HG03575 (cell line): Measurements from ENCODE around the gene ABRAXAS1.

ENCODE experiments used
- ATAC-seq: cut with Tn5 transposase; IDR thresholded peaks from one replicate; pipeline ENCODE4 v1.9.1; 2021; ENCODE audit not compliant: unreplicated experiment, insufficient number of reproducible peaks, low FRiP score; ENCODE audit errors: extremely low read depth

Gene ABRAXAS1

GRCh38 chr4:83455281-83456183 is 29.4 kb downstream of the ABRAXAS1 start, which contains the start of the genes HELQ and MRPS18C:
HELQ (minus strand) TSS chr4:83455823; CDS start chr4:83455693, 130 bp downstream.
MRPS18C (plus strand) TSS chr4:83456058; CDS start chr4:83456078, 20 bp downstream.
- ATAC-seq, result peak; percentile 93

GRCh38 chr4:83454686-83455085 is 30.2 kb downstream of the ABRAXAS1 start:
- no peak for ATAC-seq

- ATAC-seq, result no peak
Measured at GRCh38 chr4:83449009-83449408, 35.9 kb downstream of the ABRAXAS1 start.

GRCh38 chr4:83440899-83441298 is 44.0 kb downstream of the ABRAXAS1 start:
- ATAC-seq, result no peak

DNA sequence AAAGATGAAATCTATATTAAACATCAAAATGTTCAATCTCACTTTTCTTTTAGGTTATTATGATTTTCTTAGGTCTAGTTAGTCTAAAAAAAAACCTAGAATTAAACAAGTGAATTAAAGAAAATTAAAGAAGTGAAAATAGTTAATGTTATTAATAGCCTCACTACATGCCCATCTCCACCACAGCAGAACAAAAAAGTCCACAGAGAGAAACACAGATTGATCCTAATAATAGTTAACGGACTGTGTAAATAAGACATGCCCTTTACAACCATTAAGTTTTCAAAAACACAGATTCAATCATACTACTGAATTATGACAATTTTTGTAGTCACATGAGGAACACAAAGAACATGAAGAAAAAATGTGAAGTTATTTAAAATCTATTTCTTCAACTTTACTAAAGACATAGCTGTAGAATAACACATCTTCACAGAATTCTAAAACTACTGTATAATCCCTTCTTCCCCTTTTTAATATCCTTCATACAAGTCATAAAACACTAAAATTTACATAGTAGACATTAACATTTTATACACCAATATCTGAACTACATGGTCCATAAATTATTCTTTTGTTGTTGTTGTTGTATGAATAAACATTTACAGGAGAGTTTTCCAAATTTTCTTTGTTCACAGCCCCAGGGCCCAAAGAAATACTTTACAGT is 44.6 kb downstream of the ABRAXAS1 start:
- no peak for ATAC-seq

- ATAC-seq, result no peak
Measured at GRCh38 chr4:83438719-83439118, 46.2 kb downstream of the ABRAXAS1 start.

- ATAC-seq, result no peak
Measured at GRCh38 chr4:83436680-83437079, 48.2 kb downstream of the ABRAXAS1 start.

DNA sequence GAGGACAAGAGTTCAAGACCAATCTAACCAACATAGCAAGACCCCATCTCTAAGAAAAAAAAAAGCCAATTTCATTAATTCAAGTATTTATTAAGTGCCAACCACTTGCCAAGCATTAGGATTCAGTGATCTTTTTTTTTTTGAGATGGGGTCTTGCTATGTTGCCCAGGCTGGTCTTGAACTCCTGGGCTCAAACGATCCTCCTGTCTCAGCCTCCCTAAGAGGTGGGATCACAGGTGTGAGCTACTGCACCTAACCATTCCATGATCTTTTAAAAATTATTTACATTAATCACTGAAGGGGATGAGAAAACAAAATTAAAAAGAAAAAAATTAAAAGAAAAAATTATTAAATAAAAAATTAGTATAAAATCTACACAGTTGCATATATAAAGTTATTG is 53.7 kb downstream of the ABRAXAS1 start:
- ATAC-seq, result no peak

DNA sequence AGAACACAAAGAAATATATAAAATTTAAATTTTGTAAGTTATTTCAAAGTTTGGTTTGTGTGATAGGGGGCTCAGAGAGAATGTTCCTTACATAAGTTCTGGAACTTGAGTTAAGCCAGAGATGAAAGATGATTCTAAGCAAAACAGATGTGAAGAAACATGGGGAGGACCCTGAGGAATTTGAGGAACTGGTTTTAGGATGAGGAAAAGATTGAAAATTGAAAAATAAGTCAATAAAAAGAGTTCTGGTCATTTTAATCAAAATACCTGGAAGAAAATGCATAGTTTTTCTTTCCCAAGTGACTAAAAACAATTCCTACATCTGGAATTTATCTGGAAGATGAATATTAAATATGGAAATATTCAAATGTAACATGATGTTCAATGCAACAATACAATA is 66.7 kb downstream of the ABRAXAS1 start:
- no peak for ATAC-seq

DNA sequence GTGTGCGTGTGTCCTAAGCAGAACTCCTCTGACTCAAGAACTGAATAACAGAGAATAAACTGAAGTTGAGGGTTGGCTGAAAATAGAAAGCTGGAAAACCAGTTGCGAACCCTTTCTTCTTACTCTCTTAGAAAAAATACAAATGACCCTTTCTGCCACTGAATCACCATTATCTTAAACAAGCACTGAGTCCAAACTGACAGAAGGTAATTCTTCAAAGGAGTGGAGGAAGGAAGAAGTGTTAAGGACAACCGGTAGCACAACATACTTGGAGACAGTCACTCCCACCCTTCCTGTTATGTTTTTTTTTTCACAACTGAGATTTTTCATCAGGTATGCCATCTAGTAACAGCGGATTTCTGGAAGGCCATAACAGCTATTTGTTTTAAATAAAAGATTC is 67.3 kb downstream of the ABRAXAS1 start:
- ATAC-seq, result no peak

- ATAC-seq, result no peak
Measured at GRCh38 chr4:83413676-83414075, 71.2 kb downstream of the ABRAXAS1 start.
